Measurements from ENCODE around the gene FGF2. TPM values are rescaled to one million over a fixed set of nuclear protein-coding genes. Genes with fewer than 3 reads are reported as not detected.
"Not testable (repeated sequence)": the region's sequence is repeated elsewhere in the genome, so short reads cannot be mapped to it uniquely, and the experiment has no call there.

FGF2 gene
- polyA plus RNA-seq, 3 donors, result 7.1 to 9.3 (median 8.8) TPM

DNA sequence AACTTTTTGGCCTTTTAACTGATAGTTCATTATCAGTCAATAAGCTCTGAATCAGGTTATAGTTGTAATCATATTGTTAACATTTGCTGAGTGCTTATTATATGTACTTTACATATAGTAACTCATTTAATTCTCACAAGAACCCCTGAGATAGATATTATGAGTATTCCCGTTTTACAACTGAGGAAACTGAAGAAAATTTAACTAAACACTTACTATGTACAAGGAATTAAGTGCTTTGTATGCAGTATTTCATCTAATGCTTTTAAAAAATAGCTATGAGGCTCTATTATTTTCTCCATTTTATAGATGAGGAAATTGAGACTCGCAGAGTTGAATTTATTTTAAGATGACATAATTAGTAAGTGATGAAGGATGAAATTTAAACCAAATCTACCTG, 27.7 kb upstream of the FGF2 start:
- no peak for DNase-seq (ENCODE audit: extremely low read depth in 1 of 11, low read depth in 9 of 11, low spot score in 4 of 11)

DNA sequence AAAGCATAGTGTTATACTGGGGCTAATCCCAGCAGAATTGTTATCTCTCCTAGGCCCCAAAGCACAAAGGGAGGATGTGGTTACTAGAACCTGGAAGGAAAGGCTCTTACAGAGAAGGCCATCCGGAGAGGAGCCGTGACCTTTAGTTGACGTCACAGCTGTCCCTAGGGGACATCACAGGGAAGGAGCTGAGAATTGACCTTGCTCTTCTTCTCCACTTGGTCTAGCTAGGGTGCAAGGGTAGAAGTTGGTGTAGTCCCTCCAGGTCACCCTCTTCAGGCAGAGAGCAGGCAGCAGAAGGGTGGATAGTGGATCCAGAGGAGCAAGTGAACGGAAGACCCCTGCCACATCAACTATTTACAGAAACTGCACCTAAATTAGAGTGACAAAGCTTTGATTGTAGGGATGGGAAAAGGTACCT, 22.8 kb upstream of the FGF2 start:
- DNase-seq (ENCODE audit: extremely low read depth in 1 of 11, low read depth in 9 of 11, low spot score in 4 of 11), result no peak

DNA sequence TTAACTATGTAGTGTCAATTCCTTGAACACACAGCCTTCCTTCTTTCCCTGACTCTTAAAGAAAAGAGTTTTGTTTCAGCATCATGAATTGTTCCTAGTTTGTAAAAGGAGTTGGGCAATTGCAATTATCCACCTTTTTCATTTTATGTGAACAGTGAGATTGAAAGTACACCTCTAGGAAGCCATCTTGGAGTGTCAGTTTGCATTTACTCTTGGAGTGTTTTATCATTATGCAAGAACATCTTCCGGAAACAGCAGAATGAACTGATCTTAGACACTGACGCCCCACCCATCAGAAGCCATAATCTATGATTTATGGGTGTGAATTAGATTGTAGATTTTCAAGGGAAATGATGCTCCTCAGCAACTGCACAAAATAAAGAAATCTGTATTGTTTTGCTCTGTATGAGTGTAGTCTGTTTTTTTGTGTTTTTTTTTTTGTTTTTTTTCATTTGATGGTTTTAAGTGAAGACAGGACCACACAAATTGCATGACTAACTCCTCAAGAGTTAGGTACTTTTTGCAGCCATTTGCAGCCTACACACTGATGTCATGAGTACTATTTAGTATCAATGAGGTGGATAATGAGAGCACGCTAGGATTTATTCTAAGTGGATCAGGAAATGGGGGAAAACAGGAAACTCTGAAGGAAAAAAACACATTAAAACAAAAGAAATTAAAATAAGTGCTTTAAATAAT, 19.5 kb upstream of the FGF2 start:
- no peak for DNase-seq (ENCODE audit: extremely low read depth in 1 of 11, low read depth in 9 of 11, low spot score in 4 of 11)

DNA sequence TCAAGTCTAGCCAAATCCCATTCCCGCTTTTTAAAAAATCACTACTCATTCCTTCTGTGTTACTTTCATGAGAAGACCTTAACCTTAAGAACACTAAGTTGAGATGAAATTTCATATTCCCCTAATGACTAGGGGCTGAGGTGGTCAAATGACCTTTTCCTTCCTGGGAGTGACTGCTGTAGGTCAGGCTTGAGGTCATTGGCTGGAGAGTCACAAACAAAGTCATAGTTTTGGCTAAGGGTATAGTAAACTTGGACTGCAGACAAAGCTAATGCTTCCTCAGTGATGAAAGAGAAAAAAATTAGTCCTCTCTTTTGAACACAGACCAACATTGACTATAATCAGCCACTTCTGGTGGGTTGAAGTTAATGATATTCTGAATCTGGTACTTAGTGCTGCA, 16.0 kb upstream of the FGF2 start:
- DNase-seq (ENCODE audit: extremely low read depth in 1 of 11, low read depth in 9 of 11, low spot score in 4 of 11), result no peak

DNA sequence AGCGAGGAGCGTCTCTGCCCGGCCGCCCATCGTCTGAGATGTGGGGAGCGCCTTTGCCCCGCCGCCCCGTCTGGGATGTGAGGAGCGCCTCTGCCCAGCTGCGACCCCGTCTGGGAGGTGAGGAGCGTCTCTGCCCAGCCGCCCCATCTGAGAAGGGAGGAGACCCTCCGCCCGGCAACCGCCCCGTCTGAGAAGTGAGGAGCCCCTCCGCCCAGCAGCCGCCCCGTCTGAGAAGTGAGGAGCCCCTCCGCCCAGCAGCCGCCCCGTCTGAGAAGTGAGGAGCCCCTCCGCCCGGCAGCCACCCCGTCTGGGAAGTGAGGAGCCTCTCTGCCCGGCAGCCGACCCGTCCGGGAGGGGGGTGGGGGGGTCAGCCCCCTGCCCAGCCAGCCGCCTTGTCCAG, 14.8 kb upstream of the FGF2 start:
- DNase-seq (ENCODE audit: extremely low read depth in 1 of 11, low read depth in 9 of 11, low spot score in 4 of 11), result not testable (repeated sequence)

DNA sequence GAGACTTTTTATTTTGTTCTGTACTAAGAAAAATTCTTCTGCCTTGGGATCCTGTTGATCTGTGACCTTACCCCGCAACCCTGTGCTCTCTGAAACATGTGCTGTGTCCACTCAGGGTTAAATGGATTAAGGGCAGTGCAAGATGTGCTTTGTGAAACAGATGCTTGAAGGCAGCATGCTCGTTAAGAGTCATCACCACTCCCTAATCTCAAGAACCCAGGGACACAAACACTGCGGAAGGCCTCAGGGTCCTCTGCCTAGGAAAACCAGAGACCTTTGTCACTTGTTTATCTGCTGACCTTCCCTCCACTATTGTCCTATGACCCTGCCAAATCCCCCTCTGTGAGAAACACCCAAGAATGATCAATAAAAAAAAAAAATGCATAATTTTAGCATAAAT, 13.8 kb upstream of the FGF2 start:
- not testable (repeated sequence) for DNase-seq (ENCODE audit: extremely low read depth in 1 of 11, low read depth in 9 of 11, low spot score in 4 of 11)

DNA sequence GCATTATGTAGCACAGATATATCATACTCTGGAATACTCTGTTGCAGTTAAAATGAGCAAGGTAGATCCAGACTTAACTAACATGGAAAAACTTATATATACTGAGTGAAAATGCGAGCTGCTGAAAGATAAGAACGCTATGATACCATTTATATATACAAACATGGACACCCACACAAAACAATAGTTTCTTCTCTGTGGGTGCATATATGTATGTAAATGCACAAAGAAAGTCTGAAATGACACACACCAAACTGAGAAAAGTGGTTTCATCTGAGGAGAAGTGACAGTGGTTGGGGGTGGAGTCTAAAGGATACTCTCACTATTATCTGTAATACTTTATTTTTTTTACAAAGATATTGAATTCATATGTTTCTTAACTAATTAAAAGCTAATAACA, 12.2 kb upstream of the FGF2 start:
- DNase-seq (ENCODE audit: extremely low read depth in 1 of 11, low read depth in 9 of 11, low spot score in 4 of 11), result no peak

DNA sequence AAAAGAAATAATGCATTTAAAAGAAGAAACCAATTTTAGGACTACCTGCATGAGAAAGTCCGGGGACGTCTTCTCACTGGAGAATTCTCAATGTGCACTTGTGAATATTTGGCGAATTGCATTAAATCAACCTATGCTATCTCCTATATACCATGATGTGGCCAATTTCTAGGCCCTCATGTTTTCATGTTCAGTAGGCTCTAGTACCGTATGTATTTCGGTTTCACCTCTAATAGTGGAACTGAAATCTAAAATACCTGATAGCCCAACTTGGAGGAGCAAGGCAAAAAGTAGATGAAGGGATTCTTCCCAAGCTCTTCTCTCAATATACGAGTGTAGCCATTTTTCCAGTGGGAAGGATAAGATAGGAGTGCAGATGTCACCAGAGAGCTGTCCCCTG, 11.4 kb upstream of the FGF2 start:
- no peak for DNase-seq (ENCODE audit: extremely low read depth in 1 of 11, low read depth in 9 of 11, low spot score in 4 of 11)

DNA sequence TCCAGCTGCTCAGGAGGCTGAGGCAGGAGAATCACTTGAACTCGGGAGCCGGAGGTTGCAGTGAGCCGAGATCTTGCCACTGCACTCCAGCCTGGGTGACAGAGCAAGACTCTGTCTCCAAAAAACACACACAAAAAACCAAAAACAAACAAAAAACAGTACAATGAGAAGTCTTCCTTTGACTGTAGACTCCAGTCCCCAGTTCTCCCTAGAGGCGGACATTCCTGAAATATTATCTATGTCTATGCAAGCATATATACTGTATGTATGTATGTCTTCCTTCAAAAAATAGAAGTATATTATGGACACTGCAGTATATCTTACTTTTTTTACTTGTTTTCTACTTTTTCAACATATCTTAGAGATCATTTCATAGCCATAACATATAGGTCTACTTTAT, 10.2 kb upstream of the FGF2 start:
- no peak for DNase-seq (ENCODE audit: extremely low read depth in 1 of 11, low read depth in 9 of 11, low spot score in 4 of 11)

DNA sequence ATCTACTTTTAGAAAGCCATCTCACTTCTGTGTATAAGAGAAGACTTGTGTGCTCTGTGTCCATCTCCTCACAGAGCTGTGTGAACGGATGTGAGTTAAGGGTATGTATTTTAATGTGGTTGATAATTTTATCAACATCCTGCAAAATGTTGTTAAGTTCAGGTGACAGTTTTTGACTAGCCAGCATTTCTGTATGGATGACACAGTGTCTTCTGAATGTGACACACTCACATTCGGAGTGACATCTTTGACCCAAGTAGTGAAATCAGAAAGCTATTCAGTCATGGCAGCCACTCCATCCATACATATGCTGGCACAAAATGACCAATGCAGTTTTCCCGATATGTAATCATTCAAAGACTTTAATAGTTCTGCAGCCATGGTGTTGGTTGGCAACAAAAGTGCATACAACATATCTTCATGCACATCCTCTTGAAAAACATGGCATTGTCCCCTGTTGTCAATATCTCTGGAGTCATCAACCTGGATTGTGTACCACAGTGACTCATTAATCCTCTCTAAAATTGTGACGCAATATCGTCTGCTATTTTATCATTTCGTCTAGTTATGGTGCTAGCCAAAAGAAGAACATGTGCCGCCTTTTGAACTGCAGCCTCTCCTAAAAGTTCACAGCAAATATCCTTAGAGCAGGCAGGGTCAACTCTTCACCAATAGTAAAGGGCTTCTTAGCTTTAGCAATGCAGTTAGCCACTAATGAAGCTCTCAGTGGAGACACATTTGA, 6.8 kb upstream of the FGF2 start:
- no peak for DNase-seq (ENCODE audit: extremely low read depth in 1 of 11, low read depth in 9 of 11, low spot score in 4 of 11)

DNA sequence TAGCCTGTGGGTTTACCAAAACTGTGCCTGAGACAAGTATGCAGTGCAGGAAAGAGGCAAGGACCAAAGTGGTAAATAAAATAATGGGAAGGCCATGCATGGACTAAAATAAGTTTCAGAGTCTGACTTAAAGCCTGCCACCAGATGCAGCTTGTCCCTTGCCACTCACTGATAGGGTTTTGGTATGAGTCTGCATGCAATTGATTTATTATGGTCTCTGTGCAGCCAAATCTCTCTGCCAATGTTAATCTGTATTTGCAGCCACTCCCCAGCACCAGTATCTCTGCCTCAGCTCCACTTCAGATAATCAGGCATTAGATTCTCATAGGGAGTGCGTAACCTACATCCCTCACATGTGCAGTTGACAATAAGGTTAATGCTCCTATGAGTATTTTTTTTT, 5.5 kb upstream of the FGF2 start:
- no peak for DNase-seq (ENCODE audit: extremely low read depth in 1 of 11, low read depth in 9 of 11, low spot score in 4 of 11)

DNA sequence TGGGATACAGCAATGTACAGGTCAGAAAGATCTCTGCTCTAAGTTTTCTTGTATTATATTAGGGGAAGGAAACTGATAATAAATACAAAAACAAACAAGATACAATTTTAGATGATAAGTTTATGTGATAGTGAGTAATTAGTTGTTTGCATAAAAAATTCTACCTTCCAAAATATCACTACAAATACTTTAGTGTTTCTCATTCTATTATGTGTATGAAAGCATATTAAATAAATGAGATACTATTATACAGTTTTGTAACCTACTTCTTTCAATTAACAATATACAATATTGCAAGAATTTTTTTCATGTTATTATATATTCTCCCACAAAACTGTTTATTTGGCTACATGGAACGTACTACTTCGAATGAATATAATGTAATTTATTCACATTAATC, 4.2 kb upstream of the FGF2 start:
- DNase-seq (ENCODE audit: extremely low read depth in 1 of 11, low read depth in 9 of 11, low spot score in 4 of 11), result no peak

DNA sequence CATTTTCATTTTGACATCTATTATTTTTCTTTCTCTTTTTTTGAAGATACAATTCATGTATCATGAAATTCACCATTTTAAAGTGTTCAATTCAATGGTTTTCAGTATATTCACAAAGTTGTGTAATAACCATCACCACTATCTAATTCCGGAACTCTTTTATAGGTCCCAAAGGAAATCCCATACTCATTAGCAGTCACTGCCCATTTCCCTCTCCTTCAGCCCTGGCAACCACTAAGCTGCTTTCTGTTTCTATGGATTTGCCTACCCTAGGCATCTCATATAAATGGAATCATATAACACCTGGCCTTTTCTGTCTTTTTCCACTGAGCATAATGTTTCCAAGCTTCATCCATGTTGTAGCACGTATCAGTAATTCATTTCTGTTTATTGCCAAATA, 3.2 kb upstream of the FGF2 start:
- DNase-seq (ENCODE audit: extremely low read depth in 1 of 11, low read depth in 9 of 11, low spot score in 4 of 11), result no peak

DNA sequence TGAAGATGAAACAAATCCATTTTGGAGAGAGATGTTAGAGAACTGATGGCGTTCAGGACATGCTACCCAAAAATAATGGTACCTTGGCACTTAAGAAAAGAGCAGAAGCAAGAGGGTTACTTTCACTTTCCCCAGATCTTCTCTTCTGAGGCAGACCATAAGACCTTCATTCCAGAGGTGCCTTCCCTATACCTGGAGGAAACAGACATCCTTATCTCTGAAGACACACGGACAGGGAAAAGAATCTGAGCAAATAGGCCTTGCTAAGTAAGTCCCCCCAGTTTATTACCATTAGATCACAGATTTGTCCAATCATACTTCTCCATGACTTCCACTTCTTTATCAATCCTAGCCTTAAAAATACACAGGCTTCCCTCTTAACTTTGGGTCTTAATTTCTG, 2.0 kb upstream of the FGF2 start:
- no peak for DNase-seq (ENCODE audit: extremely low read depth in 1 of 11, low read depth in 9 of 11, low spot score in 4 of 11)

DNA sequence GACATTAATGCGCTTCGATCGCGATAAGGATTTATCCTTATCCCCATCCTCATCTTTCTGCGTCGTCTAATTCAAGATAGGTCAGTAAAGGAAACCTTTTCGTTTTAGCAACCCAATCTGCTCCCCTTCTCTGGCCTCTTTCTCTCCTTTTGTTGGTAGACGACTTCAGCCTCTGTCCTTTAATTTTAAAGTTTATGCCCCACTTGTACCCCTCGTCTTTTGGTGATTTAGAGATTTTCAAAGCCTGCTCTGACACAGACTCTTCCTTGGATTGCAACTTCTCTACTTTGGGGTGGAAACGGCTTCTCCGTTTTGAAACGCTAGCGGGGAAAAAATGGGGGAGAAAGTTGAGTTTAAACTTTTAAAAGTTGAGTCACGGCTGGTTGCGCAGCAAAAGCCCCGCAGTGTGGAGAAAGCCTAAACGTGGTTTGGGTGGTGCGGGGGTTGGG, 528 bp upstream of the FGF2 start:
- DNase-seq (ENCODE audit: extremely low read depth in 1 of 11, low read depth in 9 of 11, low spot score in 4 of 11), result peak in 6 of 11 donors; percentile 9 to 27 (median 23)

DNA sequence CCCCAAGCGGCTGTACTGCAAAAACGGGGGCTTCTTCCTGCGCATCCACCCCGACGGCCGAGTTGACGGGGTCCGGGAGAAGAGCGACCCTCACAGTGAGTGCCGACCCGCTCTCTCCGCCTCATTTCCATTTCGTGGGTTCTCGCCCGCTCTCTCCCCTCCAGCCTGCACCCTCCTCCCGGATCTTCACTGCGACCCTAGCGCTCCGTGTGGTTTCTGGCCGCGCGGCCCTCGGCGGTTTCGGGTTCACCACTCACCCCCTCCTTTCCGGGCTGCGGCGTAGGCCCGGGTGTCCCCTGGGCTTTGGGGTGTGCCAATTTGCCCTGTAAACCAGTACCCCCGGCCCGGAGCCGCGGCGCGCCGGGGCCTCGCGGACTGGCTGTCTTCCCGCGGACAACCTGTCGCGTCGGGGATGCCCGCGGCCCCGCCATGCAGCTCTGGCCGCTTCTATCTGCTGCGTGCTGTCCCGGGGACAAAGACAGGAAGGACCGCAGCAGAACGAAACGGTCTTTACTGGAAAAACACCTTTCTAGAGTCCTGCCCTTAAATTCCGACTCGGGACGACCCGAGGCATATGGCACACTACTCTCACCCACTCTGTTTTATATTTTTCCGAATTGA, 737 bp downstream of the FGF2 start:
- DNase-seq (ENCODE audit: extremely low read depth in 1 of 11, low read depth in 9 of 11, low spot score in 4 of 11), result peak in 8 of 11 donors; percentile 23 to 58 (median 40)

DNA sequence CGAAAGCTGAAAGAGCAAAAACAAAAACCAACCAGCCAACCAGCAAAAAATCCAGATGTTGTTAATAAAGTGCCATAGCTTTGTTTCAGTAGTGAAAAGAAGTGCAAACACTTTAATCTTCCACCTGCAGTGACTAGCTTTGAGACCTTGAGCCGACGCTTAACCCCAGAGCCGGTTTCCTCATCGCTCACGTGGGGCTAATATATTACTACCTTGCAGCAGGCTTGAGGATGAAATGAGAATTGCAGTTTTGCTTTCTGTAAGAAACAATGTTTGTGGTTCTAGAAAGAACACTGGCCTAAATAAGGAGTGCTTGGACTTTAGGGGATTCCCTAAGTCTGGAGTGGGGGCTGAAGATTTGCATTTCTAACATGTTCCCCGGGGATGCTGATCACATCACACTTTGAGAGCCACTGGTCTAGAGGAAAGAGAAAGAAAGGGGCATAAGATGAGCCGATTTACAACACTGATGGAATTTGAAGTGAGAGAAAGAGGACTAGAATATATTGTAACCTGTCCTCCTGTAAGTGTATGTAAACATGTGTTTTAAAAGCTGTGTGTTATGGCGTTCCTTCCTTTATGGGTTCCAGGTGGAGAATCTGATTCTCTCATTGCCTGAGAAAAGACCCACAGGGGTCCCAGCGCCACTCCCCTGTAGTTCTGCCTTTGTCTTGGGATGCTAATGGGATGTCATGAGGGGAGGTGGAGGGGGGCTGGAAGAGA, 1.4 kb downstream of the FGF2 start:
- peak in 7 of 11 donors; percentile 30 to 50 (median 40) for DNase-seq (ENCODE audit: extremely low read depth in 1 of 11, low read depth in 9 of 11, low spot score in 4 of 11)

DNA sequence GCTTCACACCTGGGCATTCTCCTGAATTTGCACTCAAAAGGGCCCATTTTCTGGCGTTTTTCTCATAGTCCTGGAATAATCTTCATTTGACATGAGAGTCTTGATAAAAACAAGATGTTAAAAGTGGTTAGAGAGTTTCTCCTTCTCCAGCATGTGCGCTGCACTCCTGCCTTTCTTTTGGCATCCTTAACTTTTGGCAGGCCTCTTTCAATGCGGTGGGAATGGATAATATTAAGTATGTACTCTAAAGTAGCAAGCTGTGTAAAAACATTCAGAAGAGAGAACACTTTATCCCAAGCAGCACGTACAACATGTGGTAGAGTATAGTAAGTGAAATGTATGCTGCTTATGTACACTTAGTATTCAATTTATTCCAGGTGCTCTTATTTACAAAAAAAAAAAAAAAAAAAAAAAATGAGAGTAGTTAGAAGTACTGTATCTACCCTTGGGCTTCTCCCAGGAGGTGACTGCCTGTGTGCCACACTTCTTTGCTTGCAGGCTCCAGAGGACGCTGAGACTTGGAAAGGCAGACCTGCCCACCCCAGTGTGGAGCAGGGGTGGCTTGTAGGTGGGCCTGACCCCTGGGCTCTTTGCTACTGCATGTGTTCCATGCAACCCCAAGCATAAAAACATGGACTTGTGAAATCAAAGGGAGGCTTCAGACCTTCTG, 3.9 kb downstream of the FGF2 start:
- DNase-seq (ENCODE audit: extremely low read depth in 1 of 11, low read depth in 9 of 11, low spot score in 4 of 11), result no peak

DNA sequence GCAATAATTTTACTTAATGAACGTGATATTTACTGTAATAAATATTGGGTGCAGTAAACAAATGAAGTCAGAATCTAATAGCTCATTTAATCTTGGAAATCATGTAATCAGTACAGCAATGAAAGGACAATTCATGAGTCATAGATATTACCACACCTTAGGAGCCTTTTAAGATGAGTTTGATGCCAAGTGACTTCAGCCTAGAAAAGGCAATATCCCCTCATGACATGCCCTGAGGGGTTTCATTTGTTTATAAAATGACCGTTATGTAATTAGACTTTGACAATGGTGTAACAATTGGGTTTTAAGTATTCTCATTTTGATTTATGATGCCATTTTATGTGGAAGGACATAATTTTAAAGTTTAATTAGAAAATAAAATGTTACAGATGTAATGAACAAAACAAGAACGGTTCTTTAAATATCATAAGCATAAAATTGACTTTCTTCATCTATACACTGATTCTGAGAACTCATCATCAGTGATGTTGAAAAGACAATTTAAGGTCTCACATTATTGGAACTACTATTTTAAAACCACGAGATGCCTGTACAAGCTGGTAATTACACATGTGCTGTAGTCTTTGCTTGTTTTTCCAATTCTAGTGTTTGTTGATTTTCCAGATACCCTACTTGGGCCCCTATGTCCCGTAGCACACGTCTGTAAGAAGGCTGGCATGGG, 5.0 kb downstream of the FGF2 start:
- DNase-seq (ENCODE audit: extremely low read depth in 1 of 11, low read depth in 9 of 11, low spot score in 4 of 11), result no peak
